AG20443 (cell line): ENCODE results near the gene GATA2.
A peak's percentile ranks its signal among the peaks of the same experiment; 100 is the strongest.

ENCODE experiments used
- DNase-seq: peaks from one replicate; pipeline ENCODE4 v3.0.0; 2012; ENCODE audit warnings: low spot score, mixed read lengths

GATA2 gene

GRCh38 chr3:128432971-128433836 is 59.8 kb downstream of the GATA2 start:
- DNase-seq: peak; percentile 67

- no peak for DNase-seq
Measured at GRCh38 chr3:128432301-128432970, 60.6 kb downstream of the GATA2 start.

GRCh38 chr3:128431803-128432300 is 61.1 kb downstream of the GATA2 start:
- no peak for DNase-seq

- no peak for DNase-seq
Measured at GRCh38 chr3:128430731-128431130, 62.3 kb downstream of the GATA2 start.

- DNase-seq: no peak
Measured at GRCh38 chr3:128430301-128430700, 62.7 kb downstream of the GATA2 start.

- no peak for DNase-seq
Measured at GRCh38 chr3:128429751-128430150, 63.2 kb downstream of the GATA2 start.
